ENCODE data around the gene TTLL5. TPM values are rescaled to one million over a fixed set of nuclear protein-coding genes. Genes with fewer than 3 reads are reported as not detected.
A peak's percentile ranks its signal among the peaks of the same experiment; 100 is the strongest.

The TTLL5 gene
- total and polyA plus RNA-seq, 10 of the 15 experiments (the other 5 are each of a cell fraction or from before 2014, with no cell fraction given), result 3.2 to 25.9 (median 13.8) TPM

GRCh38 chr14:75660630-75661498, at the start of gene TTLL5, which contains the start of gene ERG28 (continued):
- TF ChIP-seq USF2 (IDR thresholded peaks at IDR 0.05; ENCODE audit: borderline replicate concordance, low read depth, low read length) (peak; percentile 23; the same call in 1 of the 2 replicates), SUPT20H (IDR thresholded peaks at IDR 0.05; ENCODE audit: borderline replicate concordance, control insufficient read depth, low read depth, low read length) (no peak), NBN (IDR thresholded peaks at IDR 0.05) (peak; percentile 90), JUNB (IDR thresholded peaks at IDR 0.05) (no peak; the same call in 1 of the 2 replicates), IRF5 (IDR thresholded peaks at IDR 0.05; ENCODE audit: borderline replicate concordance) (no peak), SKIL (IDR thresholded peaks at IDR 0.05; ENCODE audit: low read depth, poor library complexity, severe bottlenecking) (peak; percentile 74), ELK1 (IDR thresholded peaks at IDR 0.05; ENCODE audit: low read depth, low read length) (peak; percentile 87), PAX8 (IDR thresholded peaks at IDR 0.05) (no peak), SMAD5 (IDR thresholded peaks at IDR 0.05; ENCODE audit: low read depth) (no peak; the same call in 1 of the 2 replicates), BRCA1 (IDR thresholded peaks at IDR 0.05; ENCODE audit: low read depth, low read length) (no peak), NFIC (IDR thresholded peaks at IDR 0.05; ENCODE audit: low read depth, low read length) (no peak), FOXK2 (IDR thresholded peaks at IDR 0.05) (peak; percentile 54), ZNF24 (IDR thresholded peaks at IDR 0.05) (no peak), PKNOX1 (IDR thresholded peaks at IDR 0.05) (peak; percentile 99), TARDBP (IDR thresholded peaks at IDR 0.05; ENCODE audit: borderline replicate concordance) (no peak), CREM (IDR thresholded peaks at IDR 0.05; ENCODE audit: low read depth) (peak; percentile 98), PML (IDR thresholded peaks at IDR 0.05; ENCODE audit: low read length) (peak; percentile 33; the same call in 1 of the 2 replicates), RB1 (IDR thresholded peaks at IDR 0.05; ENCODE audit: borderline replicate concordance) (peak; percentile 74; the same call in 1 of the 2 replicates), HSF1 (IDR thresholded peaks at IDR 0.05; ENCODE audit: low read depth, low read length) (no peak), TCF3 (IDR thresholded peaks at IDR 0.05; ENCODE audit: borderline replicate concordance, insufficient read depth, low read depth, low read length) (no peak)
